HG03045 (cell line): ENCODE results near the gene TFAP2D.
A peak's percentile ranks its signal among the peaks of the same experiment; 100 is the strongest.

Experiments used
- ATAC-seq: cut with Tn5 transposase; IDR thresholded peaks from one replicate; pipeline ENCODE4 v1.9.1; 2021; ENCODE audit warnings: mild to moderate bottlenecking, moderate library complexity; ENCODE audit not compliant: unreplicated experiment

The TFAP2D gene

DNA sequence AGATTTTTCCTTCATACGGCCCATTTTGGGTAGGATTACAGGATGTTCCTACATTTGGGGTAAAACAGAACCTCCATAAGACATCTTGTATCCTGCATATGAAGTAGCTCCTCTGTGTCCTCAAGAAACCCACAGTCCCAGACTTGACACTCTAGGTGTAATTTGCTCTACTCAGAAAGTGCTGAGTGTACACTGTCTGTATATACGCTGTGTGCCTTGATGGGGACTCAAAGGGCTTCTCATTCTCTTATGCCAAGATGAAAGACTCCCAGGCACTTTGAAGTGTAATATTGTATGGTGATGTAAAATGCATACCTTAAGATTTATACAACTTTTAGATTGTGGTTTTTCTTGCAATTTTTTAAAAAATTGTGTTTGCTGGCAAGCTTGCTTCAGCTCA is 5.2 kb downstream of the TFAP2D start:
- ATAC-seq: no peak

DNA sequence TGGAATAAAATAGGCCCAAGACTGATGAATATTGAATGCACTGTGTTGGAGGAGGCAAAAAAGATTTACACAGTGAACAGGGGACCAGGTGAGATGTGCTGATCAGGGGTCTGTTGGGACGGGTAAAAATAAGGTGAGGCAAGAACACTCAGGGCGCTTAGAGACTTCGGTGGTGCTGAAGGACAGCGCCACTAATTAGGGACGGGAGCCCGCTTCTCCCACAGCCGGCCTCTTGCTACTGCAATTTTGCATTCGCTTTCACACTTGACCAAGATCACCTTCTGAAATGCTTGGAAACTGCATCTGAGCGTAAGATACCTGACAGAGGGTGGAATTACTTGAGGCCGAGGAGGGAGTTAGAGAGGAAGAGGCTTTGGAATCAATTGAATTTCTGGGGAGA is 7.3 kb downstream of the TFAP2D start:
- ATAC-seq: no peak

DNA sequence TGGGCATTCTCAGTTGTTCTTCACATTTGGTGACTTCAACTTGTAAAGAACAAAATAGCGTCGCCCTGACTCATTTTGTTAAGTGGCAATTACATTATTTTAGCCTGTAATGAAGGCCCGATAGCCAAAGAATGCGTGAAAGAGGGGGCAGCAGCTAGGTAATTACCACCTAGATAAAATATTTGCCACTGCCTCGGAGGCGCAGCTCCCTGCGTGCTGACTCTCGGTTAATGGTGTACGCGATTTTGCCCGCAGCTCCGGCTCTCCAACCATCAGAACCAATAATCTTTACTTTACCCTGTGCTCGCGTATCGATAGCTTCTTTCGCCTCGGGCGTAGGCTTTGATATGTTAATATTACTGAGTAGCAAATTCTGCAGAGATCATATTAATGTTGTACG is 8.7 kb downstream of the TFAP2D start:
- ATAC-seq: no peak

DNA sequence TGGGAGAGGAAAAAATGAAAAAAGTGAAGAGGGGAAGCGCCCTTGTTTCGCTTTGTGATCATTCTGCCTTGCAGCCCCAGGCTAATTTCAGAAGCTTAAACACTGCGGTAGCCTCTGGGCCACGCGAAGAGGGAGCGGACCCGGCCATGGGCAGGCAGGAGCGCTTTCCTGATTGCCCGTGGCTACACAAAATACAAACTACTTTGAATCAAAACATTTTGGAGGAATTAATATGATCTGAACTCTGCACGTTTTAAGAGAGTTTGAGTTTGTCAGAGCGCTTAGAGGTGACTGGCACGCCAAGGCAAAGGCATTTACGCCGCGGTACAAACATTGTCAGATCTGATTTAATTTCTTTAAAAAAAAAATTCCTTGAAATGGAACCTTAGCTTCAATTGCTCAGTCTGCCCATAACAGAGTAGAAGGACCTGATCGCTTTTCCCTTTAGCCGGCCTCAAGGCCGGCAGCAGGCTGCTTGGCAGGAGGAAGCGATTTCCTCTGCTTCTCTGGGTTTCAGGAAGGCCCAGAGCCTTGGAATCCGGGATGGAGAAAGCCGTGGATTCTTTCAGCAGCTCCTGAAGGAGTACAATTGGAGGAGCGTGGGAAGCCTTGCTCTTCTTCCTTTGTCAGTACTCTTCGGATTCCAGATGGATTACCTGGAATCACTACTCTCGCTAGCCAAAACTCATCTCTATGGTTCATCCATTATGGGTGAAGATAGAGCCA is 9.7 kb downstream of the TFAP2D start:
- ATAC-seq: no peak

DNA sequence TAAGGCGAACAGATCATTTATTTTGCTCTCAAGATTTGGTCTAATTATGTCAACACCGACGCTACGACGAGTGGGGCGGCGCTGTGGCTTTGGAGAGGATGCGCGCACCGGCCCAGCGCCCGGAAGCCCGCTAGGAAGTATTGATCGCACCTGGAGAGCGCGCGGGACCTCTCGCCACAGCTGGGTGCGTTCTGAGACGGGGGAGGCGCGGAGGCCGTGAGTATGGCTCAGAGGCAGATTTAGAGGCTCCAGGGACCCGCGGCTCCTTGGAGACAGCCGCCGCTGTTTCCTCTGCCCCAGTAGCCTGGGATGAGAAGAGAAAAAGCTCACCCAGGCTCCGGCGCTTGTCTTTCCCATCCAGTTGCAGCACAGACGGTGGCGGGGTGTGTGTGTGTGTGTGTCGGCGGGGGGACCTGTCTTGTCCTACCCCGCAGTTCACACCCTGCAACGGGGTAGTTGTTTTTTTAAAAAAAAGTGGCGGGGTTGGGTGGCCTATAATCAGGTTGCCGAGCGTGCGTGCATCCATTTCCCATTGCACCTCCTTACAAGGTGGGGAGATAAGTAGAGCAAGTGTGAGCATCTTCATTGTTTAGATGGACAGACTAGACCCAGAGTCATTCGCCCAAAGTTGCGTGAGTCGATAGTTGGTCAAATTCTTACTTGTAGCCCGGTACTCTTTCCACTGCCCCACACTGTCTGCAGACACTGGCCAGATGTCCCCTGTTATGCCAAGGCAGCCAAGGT is 11.2 kb downstream of the TFAP2D start:
- no peak for ATAC-seq

DNA sequence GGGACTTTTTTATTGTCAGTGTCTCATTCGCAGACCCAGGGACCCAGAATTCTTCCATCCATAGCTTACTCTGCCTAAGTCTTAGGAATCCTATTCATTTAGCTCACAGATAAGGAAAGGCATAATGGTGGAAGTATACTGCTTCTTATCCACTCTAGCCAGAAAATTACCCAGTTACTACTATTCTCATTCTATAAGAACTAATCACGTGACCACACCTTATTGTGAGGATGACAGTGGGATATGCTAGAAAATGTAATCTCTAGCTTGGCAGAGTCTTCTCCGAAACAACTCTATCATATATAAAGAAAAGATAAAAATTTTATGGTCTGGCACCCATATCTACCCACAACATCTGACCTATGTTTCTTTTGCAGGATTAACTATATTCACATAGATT is 21.2 kb downstream of the TFAP2D start:
- ATAC-seq: no peak

DNA sequence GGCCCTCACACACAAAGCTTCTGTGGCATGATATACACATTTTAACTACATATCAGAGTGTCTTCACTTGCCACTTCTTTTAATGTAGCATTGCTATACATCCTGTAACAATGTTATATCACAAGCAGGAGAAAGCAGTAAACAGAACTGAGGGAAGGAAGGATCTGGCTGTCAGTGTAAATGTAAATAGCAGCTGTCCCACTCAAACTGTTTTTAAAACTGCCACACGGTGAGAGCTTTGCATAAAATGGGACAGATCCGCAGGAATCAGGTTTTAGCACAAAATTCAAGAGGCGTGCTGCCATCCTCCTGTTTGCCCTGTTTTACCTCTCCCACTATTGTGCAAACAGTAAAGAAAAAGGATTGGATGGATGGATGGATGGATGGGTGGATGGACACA is 28.8 kb downstream of the TFAP2D start:
- ATAC-seq: no peak

DNA sequence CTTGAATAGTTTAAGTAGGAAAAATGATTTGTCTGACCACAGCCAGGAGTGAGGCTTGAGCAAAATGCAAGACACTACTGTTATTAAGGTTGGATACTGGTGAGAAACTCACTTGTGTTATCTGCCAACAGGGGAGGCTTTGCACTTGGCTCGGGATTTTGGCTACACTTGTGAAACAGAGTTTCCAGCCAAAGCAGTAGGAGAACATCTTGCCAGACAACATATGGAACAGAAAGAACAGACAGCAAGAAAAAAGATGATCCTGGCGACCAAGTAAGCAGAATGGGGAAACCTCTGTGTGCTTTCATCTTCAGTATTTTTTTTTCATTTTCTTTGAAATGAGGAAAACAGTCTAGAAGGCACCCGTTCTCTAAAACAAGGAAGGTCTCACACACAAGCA is 31.6 kb downstream of the TFAP2D start:
- ATAC-seq: no peak

DNA sequence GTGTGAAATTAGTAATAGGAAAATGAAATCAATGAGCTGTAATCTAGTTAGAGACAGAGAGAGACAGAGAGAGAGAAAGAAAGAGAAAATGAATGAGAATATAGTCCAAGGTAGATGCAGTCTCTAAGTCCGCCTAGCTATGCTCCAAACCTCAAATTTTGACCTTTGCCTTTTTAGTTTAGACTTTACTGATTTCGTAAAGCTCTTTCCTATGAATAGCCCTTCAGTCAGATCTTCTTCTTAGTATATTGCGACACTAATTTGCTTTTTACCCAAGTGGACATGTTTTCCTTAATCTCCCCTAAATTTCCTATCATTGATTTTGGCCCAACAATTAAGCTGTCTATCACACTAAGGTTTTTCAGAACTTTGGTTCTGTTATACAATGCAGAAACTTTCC is 49.5 kb downstream of the TFAP2D start:
- ATAC-seq: no peak

DNA sequence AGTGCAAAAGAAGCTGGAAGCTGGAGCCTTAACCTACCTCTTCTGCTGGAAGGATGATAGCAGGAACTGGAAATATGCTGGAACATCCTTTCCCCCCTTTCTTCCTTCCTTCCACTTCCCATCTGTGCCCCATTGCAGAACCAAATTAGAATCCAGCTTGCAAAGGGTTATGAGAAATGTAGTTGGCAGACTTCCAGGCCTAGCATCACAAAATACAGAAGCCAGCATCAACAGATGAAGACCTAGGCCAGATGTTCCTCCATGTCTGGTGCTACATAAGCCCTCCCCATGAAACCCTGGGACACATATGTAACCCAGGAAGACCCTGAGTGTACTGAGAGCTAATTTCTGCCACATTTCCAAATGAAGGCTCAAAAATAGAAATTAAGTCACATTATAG is 65.4 kb downstream of the TFAP2D start:
- ATAC-seq: no peak

DNA sequence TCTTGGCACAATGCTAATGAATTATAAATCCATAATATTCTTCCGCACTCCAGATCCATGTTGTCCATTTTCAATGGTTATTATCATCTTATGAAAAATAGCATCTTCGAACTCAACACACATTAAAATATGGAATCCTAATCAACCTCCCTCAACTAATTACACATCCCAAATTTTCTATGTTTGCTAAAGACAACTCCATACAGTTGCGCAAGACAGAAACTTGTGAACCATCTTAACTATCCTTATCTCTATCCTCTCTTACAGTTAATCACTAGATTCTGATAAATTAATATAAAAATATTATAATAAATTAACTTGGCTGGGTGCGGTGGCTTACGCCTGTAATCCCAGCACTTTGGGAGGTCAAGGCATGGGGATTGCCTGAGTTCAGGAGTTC is 67.1 kb downstream of the TFAP2D start:
- ATAC-seq: no peak

DNA sequence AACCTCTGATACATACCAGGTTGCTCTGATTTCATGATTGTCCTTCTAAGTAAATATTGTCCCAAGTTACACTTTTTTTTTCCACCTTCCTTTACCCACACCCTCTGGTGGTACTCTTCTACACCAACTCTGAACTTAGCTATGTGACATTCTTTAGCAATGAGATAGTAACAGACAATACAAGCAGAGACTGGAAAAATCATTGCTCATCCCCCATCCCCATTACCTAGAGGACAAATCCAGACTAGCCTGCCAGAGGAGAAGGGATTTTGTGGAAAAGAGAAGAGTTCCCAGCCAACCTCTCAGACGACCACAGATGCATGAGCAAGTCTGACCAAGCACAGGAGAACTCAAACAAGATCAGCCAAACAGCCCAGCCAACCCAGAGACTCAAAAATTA is 72.6 kb downstream of the TFAP2D start:
- no peak for ATAC-seq

DNA sequence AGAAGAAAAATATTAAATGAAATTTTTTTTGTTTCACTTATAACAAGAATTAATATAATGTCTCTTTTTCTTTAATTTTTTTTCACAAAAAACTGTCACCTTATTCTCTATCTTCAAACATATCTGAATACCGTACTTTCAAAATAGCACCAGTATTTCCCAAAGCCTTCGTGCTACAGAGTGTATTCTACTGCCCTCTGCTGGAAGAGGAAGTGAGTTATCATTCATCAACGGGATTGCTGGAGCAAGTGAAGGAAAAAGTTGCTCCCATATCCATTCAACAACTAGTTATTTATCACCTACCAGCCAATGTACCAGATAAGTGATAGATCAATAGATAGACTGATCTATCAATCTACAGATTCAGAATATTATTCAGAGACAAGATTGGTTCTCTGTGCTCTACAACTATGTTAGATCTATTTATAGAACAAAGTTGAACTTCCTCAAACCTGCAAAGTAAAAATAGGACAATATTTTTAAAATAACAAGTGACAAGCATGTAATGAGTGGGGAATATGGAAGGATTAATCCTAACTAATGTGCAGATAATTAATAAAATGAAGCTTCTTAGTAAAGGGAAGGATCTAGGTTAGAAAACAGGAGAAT is 78.7 kb downstream of the TFAP2D start:
- ATAC-seq: no peak

DNA sequence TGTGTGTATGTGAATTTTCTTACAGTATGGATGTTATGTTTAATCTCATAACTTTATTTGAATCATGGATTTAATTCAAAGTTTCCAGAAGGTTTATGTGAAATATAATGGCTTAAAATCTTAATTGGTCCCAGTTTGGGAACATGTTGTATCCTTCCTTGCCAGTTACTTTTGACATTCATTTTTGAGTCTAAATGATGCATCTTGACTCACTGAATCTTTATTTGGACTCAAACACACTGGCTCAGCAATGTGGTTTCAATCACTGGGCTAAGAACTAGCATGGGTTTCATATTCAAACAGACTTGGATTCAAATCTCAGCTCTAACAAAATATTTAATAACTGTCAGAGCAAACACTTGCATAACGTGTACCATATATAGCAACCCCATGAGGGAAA is 79.4 kb downstream of the TFAP2D start:
- ATAC-seq: no peak

DNA sequence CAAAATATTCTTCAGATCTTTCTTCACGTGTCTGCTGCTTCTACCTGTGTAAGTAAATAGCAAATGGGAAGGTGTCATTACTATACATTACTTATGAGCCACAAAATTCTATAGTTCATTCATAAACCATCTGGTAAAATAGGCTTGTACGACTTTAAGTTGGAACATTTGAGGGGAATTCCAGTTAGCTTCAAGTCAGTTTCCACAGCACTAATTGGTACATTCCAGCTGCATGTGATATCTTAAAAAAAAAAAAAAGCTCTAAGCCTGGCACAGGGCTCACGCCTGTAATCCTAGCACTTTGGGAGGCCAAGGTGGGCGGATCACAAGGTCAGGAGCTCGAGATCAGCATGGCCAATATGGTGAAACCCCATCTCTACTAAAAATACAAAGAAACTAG is 82.2 kb downstream of the TFAP2D start:
- no peak for ATAC-seq

DNA sequence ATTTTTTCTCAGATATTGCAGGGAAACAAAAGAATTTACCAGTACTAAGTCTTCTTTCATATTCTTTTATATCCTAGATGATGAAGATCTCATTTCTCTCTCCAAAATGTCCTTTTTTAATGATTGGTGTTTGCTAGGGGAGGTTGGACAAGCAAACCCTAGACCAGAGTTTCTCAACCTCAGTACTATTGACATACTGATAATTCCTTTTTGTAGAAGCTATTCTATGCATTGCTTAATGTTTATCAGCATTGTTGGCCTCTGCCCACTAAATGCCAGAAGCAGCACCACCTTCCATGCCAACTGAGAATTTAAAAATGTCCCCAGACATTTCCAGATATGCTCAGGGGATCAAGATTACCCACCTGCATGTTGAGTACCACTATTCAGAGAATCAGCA is 91.0 kb downstream of the TFAP2D start:
- ATAC-seq: no peak

DNA sequence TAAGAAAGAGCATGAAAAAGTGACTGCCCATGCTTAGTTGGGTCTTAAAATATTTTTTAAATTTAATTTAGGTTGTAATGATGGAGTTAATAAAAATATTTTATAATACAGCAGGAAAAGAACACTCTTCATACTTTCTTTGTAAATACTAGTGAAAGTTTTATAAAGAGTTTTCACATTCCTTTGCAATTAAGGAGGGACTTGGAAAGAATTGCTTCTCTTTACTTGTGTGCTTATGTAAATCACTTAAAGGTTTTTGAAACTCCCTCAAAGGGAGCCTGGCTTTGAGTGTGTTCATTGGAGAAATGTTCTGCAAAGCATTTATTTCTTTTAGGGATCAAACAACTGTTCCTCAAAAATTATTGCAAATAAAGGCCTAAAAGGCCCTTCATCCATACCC is 93.7 kb downstream of the TFAP2D start:
- no peak for ATAC-seq

DNA sequence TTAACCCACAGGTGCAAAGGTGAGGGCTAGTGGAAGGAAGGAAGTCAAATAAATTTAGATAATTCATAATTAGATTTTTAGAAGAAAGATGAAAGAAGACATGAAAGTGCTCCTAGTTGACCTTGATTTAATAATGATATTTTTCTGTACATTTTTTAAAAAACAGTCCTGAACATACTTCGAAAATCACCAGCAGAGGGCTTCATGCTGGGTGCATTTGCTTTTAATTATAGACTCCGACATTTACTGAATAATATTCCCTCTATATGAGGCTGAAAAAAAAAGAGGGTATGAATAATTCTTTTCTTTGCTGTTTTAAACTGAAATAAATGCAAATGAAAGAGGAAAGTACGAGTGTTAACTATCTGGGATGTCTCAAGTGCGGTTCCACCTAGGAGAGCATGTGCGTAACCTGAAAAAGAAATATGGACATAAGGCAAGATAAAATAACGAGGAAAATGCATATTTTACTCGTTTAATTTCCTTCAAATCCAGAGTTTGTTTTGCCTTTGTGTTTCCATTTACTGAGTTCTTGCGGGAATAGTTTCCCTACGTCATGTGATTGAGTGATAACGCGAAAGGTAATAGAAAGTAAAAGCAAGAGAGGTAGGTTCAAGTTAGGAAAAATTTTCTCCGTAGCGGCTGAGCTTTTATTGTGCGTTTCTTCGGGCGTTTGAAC is 102.2 kb downstream of the TFAP2D start:
- peak; percentile 57 for ATAC-seq

DNA sequence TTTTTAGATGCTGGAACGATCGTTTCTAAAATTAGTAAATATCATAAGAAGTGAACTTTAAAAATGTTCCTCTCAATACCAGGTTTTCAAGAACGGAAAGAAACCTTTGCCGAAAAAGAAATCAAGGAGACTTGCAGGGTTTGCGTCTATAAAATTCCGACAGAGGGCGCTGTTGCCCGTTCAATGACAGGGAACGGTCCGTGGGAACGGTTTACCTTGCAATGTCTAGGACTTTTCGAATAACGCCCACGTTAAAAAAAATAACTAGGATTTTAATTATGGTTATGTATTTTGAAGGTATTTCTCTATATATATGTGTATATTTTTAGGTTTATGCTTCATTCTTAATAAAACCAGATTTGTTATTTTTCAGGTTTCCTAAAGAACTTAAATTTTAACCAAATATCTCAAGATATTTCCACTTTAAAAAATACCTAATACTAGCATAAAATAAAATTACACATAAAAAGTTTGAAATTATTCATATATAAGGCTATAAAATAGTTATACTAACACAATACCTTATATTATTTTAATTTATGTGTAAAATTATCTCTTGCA is 102.9 kb downstream of the TFAP2D start:
- peak; percentile 78 for ATAC-seq

DNA sequence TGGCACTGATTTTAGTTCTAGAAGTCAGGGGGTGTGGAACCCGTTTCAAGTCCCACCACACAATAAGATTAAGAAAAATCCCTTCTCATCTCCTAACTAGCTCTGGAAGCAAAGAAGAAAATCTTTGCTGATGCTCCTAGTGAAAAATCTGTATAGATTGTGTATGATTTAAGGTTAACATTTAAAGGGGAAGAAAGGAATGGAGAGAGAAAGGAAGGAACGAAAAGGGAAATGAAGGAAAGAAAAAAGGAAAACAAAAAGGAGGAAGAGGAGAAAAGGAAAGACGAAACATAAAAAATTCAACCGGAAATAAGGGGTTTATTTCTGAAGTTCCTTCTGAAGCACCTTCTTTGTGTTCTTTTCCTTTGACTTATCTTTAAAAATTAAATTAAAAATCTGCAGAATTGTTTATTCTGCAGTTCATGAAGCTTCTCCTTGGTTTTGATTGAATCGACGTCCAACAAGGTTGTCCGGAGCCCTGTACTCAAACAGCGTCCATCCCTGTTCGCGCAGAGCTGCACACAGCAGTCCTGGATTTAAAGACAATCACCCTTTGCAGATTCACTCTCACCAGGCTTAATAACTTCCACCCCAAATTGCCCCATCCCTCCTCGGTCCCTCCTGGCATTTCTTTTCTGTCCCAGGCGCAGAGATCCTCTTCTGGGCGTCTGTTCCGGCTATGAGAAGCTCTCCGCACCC is 103.8 kb downstream of the TFAP2D start:
- ATAC-seq: no peak

DNA sequence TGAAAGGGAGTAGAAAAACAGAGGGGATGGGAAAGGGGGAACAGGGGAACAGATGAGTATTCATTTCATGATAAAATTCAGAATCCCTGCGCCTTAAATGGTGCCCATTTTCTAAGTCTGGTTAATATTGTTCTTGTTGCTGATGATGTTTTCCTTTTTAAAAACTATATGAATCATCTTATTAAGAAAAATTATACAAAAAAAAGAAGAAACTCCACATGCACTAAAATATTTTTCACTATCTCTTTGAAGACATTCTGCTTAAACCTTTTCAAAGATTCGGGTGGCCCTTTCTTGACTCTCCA is 104.3 kb downstream of the TFAP2D start:
- no peak for ATAC-seq
